ENCODE data around the gene CYP3A4. TPM values are rescaled to one million over a fixed set of nuclear protein-coding genes. Genes with fewer than 3 reads are reported as not detected.

The CYP3A4 gene
- total and polyA plus RNA-seq, 2 of the 13 experiments (the other 11 are each of a cell fraction or from before 2014, with no cell fraction given), result 0.11 to 0.24 TPM

- TF ChIP-seq ZNF280B (CRISPR knock-in tag; IDR thresholded peaks at IDR 0.05; ENCODE audit: borderline replicate concordance), result no peak
- no peak for TF ChIP-seq ZNF331 (CRISPR knock-in tag; IDR thresholded peaks at IDR 0.05)
- no peak for TF ChIP-seq ZC3H13 (CRISPR knock-in tag; IDR thresholded peaks at IDR 0.05)
- TF ChIP-seq ZNF414 (CRISPR knock-in tag; IDR thresholded peaks at IDR 0.05), result no peak
- no peak for TF ChIP-seq ZNF883 (CRISPR knock-in tag; IDR thresholded peaks at IDR 0.05; ENCODE audit: not compliant biosample characterization)
- TF ChIP-seq AHR (CRISPR knock-in tag; IDR thresholded peaks at IDR 0.05), result no peak
- TF ChIP-seq PCBP1 (IDR thresholded peaks at IDR 0.05; ENCODE audit: borderline replicate concordance, low read depth, low read length), result no peak
- no peak for TF ChIP-seq FOXJ3 (CRISPR knock-in tag; IDR thresholded peaks at IDR 0.05; ENCODE audit: borderline replicate concordance)
- TF ChIP-seq GATAD2A (CRISPR knock-in tag; IDR thresholded peaks at IDR 0.05), result no peak
- TF ChIP-seq CCDC6 (CRISPR knock-in tag; IDR thresholded peaks at IDR 0.05), result no peak
Measured at GRCh38 chr7:99707096-99707495, 76.9 kb downstream of the CYP3A4 start (continued).

Small RNA genes lying within 50 kb of the gene (small RNA-seq; reads per million reads assigned to genes)
- gene CYP3A137P (ENCODE audit: insufficient read depth in 2 of 3, insufficient read length in 3 of 3, low read depth in 2 of 3, low replicate concordance in 1 of 3), result 0 reads per million in 3 experiments

Other genes with a start within 250 kb of the CYP3A4 start
- gene FAM200A, start 232.1 kb downstream of the CYP3A4 start, total RNA-seq (2016; rRNA removed; fragmentation: Illumina TruSeq; extraction: Trizol), result 6.3 and 10.4 TPM in 2 replicates
- 4.7 and 5.4 TPM in 2 replicates for gene FAM200A, start 232.1 kb downstream of the CYP3A4 start, polyA plus RNA-seq (2011; rRNA removed)
- gene ZNF655, start 225.5 kb downstream of the CYP3A4 start, total RNA-seq (2016; rRNA removed; fragmentation: Illumina TruSeq; extraction: Trizol), result 53.4 and 54.8 TPM in 2 replicates
- gene ZNF655, start 225.5 kb downstream of the CYP3A4 start, polyA plus RNA-seq (2011; rRNA removed), result 75.6 and 83.2 TPM in 2 replicates
- 0.60 and 0.95 TPM in 2 replicates for gene TMEM225B, start 185.9 kb downstream of the CYP3A4 start, total RNA-seq (2016; rRNA removed; fragmentation: Illumina TruSeq; extraction: Trizol)
- gene TMEM225B, start 185.9 kb downstream of the CYP3A4 start, polyA plus RNA-seq (2011; rRNA removed), result 0.78 and 1.6 TPM in 2 replicates
- 16.3 and 16.8 TPM in 2 replicates for gene ZSCAN25, start 167.2 kb downstream of the CYP3A4 start, total RNA-seq (2016; rRNA removed; fragmentation: Illumina TruSeq; extraction: Trizol)
- gene ZSCAN25, start 167.2 kb downstream of the CYP3A4 start, polyA plus RNA-seq (2011; rRNA removed), result 12.1 and 12.3 TPM in 2 replicates
- gene CYP3A5, start 104.2 kb downstream of the CYP3A4 start, total RNA-seq (2016; rRNA removed; fragmentation: Illumina TruSeq; extraction: Trizol), result 1.7 and 5.7 TPM in 2 replicates
- gene CYP3A5, start 104.2 kb downstream of the CYP3A4 start, polyA plus RNA-seq (2011; rRNA removed), result 9.3 and 9.6 TPM in 2 replicates
- gene CYP3A7, start 49.0 kb downstream of the CYP3A4 start, total RNA-seq (2016; rRNA removed; fragmentation: Illumina TruSeq; extraction: Trizol), result 6.4 and 6.6 TPM in 2 replicates
- 5.7 and 5.8 TPM in 2 replicates for gene CYP3A7, start 49.0 kb downstream of the CYP3A4 start, polyA plus RNA-seq (2011; rRNA removed)
- gene CYP3A43, start 43.8 kb upstream of the CYP3A4 start, total RNA-seq (2016; rRNA removed; fragmentation: Illumina TruSeq; extraction: Trizol), result 0.55 and 3.1 TPM in 2 replicates
- 2.3 and 2.4 TPM in 2 replicates for gene CYP3A43, start 43.8 kb upstream of the CYP3A4 start, polyA plus RNA-seq (2011; rRNA removed)
- gene OR2AE1, start 92.8 kb upstream of the CYP3A4 start, total RNA-seq (2016; rRNA removed; fragmentation: Illumina TruSeq; extraction: Trizol), result not detected in 2 replicates
- 0.07 TPM in 1 of 2 replicates, not detected in the other for gene OR2AE1, start 92.8 kb upstream of the CYP3A4 start, polyA plus RNA-seq (2011; rRNA removed)
- gene TRIM4, start 135.3 kb upstream of the CYP3A4 start, total RNA-seq (2016; rRNA removed; fragmentation: Illumina TruSeq; extraction: Trizol), result 21.7 and 25.1 TPM in 2 replicates
- gene TRIM4, start 135.3 kb upstream of the CYP3A4 start, polyA plus RNA-seq (2011; rRNA removed), result 16.6 and 17.6 TPM in 2 replicates
- gene GJC3, start 145.4 kb upstream of the CYP3A4 start, total RNA-seq (2016; rRNA removed; fragmentation: Illumina TruSeq; extraction: Trizol), result 0.66 and 0.75 TPM in 2 replicates
- 1.4 TPM in 2 replicates for gene GJC3, start 145.4 kb upstream of the CYP3A4 start, polyA plus RNA-seq (2011; rRNA removed)
- 37.9 and 93.8 TPM in 2 replicates for gene AZGP1, start 191.8 kb upstream of the CYP3A4 start, total RNA-seq (2016; rRNA removed; fragmentation: Illumina TruSeq; extraction: Trizol)
- gene AZGP1, start 191.8 kb upstream of the CYP3A4 start, polyA plus RNA-seq (2011; rRNA removed), result 229 and 265 TPM in 2 replicates
- gene ZKSCAN1, start 231.4 kb upstream of the CYP3A4 start, total RNA-seq (2016; rRNA removed; fragmentation: Illumina TruSeq; extraction: Trizol), result 60.6 and 64.5 TPM in 2 replicates
- 46.0 and 46.4 TPM in 2 replicates for gene ZKSCAN1, start 231.4 kb upstream of the CYP3A4 start, polyA plus RNA-seq (2011; rRNA removed)

Measured in HepG2 (cell line).